SK-N-SH treated with all-trans-retinoic acid at 6 μM for 48 hours (cell line): ENCODE data around the gene RAD54L.
"Not testable (repeated sequence)": the region's sequence is repeated elsewhere in the genome, so short reads cannot be mapped to it uniquely, and the experiment has no call there.

Source experiments
- BACH2 ChIP-seq: fragments of 250-450 bp; sonication (Bioruptor Pico); IDR thresholded peaks from 2 replicates; pipeline ENCODE4 v1.9.0; 2021; ENCODE audit warnings: mild to moderate bottlenecking, borderline replicate concordance
- CSDC2 ChIP-seq: fragments of 250-450 bp; sonication (Bioruptor Pico); IDR thresholded peaks from 2 replicates; pipeline ENCODE4 v1.5.0; 2020; ENCODE audit warnings: mild to moderate bottlenecking, moderate library complexity
- ESRRG ChIP-seq: fragments of 250-450 bp; sonication (Bioruptor Pico); IDR thresholded peaks from 2 replicates; pipeline ENCODE4 v1.6.1; 2021; ENCODE audit warnings: mild to moderate bottlenecking
- GLIS3 ChIP-seq: fragments of 250-450 bp; sonication (Bioruptor Pico); IDR thresholded peaks from 2 replicates; pipeline ENCODE4 v1.5.0; 2020; ENCODE audit warnings: mild to moderate bottlenecking, moderate library complexity
- ISL1 ChIP-seq: fragments of 250-450 bp; sonication (Bioruptor Pico); IDR thresholded peaks from 2 replicates; pipeline ENCODE4 v2.1.2; 2022; ENCODE audit warnings: mild to moderate bottlenecking, moderate library complexity
- PATZ1 ChIP-seq: fragments of 250-450 bp; sonication (Bioruptor Pico); IDR thresholded peaks from 2 replicates; pipeline ENCODE4 v1.8.0; 2020; ENCODE audit warnings: mild to moderate bottlenecking, moderate library complexity, borderline replicate concordance
- TOX ChIP-seq: fragments of 250-450 bp; sonication (Bioruptor Pico); IDR thresholded peaks from 2 replicates; pipeline ENCODE4 v1.8.0; 2021; ENCODE audit warnings: mild to moderate bottlenecking, moderate library complexity, borderline replicate concordance
- ZC3H10 ChIP-seq: fragments of 250-450 bp; sonication (Bioruptor Pico); IDR thresholded peaks from 2 replicates; pipeline ENCODE4 v1.5.1; 2021; ENCODE audit warnings: mild to moderate bottlenecking, moderate library complexity
- ZFP3 ChIP-seq: fragments of 250-450 bp; sonication (Bioruptor Pico); IDR thresholded peaks from 2 replicates; pipeline ENCODE4 v1.5.0; 2020; ENCODE audit warnings: mild to moderate bottlenecking, moderate library complexity
- ZNF70 ChIP-seq: fragments of 450-650 bp; formaldehyde crosslinking; IDR thresholded peaks from 2 replicates; pipeline ENCODE4 v1.5.0; 2020; ENCODE audit warnings: mild to moderate bottlenecking, moderate library complexity
- ZNF8 ChIP-seq: fragments of 450-650 bp; formaldehyde crosslinking; IDR thresholded peaks from 2 replicates; pipeline ENCODE4 v1.5.0; 2020; ENCODE audit warnings: mild to moderate bottlenecking, moderate library complexity
- TF ChIP-seq, protein P1 (sequence below): fragments of 250-450 bp; sonication (Bioruptor Pico); IDR thresholded peaks from 2 replicates; pipeline ENCODE4 v1.5.1; 2020; ENCODE audit warnings: low read depth, mild to moderate bottlenecking, moderate library complexity

- TF ChIP-seq ZNF70 (CRISPR knock-in tag); ISL1; ESRRG (CRISPR knock-in tag); ZC3H10; ZNF8 (CRISPR knock-in tag); TOX (CRISPR knock-in tag); ZFP3 (CRISPR knock-in tag); PATZ1 (CRISPR knock-in tag); CSDC2 (CRISPR knock-in tag); GLIS3 (CRISPR knock-in tag); BACH2 (CRISPR knock-in tag): not testable (repeated sequence)
- TF ChIP-seq, protein P1, sequence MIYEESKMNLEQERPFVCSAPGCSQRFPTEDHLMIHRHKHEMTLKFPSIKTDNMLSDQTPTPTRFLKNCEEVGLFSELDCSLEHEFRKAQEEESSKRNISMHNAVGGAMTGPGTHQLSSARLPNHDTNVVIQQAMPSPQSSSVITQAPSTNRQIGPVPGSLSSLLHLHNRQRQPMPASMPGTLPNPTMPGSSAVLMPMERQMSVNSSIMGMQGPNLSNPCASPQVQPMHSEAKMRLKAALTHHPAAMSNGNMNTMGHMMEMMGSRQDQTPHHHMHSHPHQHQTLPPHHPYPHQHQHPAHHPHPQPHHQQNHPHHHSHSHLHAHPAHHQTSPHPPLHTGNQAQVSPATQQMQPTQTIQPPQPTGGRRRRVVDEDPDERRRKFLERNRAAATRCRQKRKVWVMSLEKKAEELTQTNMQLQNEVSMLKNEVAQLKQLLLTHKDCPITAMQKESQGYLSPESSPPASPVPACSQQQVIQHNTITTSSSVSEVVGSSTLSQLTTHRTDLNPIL = not testable (repeated sequence)
These were observed 5.8 kb upstream of the RAD54L start for GRCh38 chr1:46241733-46242132.
